ENCODE results near the gene GET4.

- TF ChIP-seq CTCF (IDR thresholded peaks at IDR 0.05; ENCODE audit: poor library complexity) (no peak), EZH2 (IDR thresholded peaks at IDR 0.05; ENCODE audit: borderline replicate concordance) (no peak)
Measured at GRCh38 chr7:919114-919442, 42.7 kb downstream of the GET4 start.

All from hepatocyte (in vitro differentiated cells).